HG02588 (cell line): Measurements from ENCODE around the gene SEC14L5.

ENCODE experiments used
- ATAC-seq: cut with Tn5 transposase; IDR thresholded peaks from one replicate; pipeline ENCODE4 v1.9.1; 2021; ENCODE audit warnings: mild to moderate bottlenecking, moderate library complexity; ENCODE audit not compliant: unreplicated experiment

Gene SEC14L5

DNA sequence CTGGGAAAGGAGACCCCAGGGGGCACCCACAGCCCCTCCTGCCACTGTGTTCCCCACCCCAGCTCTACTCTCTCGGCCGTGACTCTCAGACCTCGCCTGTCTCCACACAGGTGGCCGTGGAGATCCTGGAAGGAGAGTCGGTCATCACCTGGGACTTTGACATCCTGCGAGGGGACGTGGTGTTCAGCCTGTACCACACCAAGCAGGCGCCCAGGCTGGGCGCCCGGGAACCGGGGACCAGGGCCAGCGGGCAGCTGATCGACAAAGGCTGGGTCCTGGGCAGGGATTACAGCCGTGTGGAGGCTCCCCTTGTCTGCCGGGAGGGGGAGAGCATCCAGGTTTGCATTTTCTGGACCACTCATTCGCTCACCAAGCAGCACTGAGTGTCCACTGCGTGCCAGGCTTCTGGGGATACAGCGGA, 50.2 kb downstream of the SEC14L5 start:
- no peak for ATAC-seq

GRCh38 chr16:5010576-5011329, 52.6 kb downstream of the SEC14L5 start:
- no peak for ATAC-seq

DNA sequence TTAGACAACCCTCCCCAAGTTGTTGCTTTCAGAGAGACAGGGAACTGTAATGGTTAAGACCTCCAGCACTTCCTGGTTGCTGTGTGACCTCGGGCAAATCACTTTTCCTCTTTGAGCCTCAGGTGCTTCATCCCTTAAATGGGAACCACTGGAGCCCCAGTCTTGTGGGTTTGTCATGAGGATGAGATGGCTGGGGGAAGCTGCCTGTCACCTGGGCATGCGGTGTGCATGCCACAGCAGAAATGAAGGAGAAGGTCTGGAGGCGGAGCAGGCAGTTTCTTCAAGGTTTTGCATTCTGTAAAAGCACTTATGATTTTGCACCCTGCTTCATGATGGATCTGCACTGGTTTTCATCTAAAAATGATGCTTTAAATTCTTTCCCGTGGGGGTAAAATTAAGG, 53.5 kb downstream of the SEC14L5 start:
- ATAC-seq: no peak

- ATAC-seq: no peak
Observed at GRCh38 chr16:5012887-5013286, 54.8 kb downstream of the SEC14L5 start.

- ATAC-seq: no peak
Observed at GRCh38 chr16:5015351-5015750, 57.2 kb downstream of the SEC14L5 start.

- ATAC-seq: no peak
Observed at GRCh38 chr16:5015887-5016286, 57.8 kb downstream of the SEC14L5 start.

DNA sequence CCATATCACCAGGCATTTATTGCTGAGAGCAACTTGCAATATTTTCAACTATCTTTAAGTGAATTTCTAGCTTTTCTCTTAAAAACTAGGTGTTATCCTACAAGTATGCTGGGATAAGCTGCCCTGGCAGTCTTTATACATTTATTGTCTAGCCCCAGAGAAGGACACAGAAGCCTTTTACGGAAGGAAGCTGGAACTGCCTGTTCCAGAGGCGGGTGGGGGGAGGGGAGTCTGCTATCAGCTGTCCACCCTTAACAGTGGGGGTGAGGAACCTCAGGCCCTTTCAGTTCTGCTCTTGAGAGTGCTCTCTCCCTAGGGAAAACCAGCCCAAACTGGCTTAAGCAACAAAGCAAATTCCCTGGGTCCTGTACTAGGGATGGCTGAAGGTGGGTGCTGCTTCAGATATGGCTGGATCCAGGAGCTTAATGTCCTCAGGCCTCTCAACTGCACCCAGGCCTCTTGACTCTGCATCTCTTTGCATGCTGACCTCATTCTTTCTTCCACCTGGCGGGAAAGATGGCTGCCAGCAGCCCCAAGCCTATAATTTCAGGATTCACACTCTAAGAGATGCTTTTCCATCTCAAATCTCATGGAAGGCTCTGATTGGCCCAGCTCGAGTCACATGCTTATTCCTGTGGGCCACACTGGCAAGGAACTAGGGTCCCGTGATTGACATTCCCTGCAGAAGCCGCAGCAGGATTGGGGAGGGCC, 59.0 kb downstream of the SEC14L5 start:
- no peak for ATAC-seq

GRCh38 chr16:5017678-5017969, 59.5 kb downstream of the SEC14L5 start:
- no peak for ATAC-seq

- no peak for ATAC-seq
Observed at GRCh38 chr16:5018793-5019192, 60.7 kb downstream of the SEC14L5 start.

- ATAC-seq: no peak
Observed at GRCh38 chr16:5019775-5020174, 61.6 kb downstream of the SEC14L5 start.

DNA sequence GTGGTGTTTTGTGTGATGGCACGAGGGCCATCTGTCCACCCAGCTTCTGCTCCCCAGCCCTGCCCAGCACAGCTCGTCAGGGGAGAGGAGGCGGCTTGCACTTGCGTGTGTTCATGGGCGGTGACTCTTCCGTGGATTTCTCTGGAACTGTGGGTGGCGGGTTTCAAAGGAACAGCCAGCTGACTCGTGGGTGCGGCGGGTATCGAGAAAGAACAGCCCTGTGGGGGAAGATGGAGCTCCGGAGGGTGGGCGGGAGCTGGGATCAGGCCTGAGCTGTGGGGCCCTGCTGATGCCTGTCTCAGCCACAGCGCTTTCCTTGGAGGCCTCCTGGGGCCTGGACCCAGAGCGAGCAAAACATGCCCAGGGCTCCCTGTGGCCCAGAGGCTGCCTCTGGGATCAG, 62.4 kb downstream of the SEC14L5 start:
- ATAC-seq: no peak

- no peak for ATAC-seq
Observed at GRCh38 chr16:5022521-5022920, 64.4 kb downstream of the SEC14L5 start.

DNA sequence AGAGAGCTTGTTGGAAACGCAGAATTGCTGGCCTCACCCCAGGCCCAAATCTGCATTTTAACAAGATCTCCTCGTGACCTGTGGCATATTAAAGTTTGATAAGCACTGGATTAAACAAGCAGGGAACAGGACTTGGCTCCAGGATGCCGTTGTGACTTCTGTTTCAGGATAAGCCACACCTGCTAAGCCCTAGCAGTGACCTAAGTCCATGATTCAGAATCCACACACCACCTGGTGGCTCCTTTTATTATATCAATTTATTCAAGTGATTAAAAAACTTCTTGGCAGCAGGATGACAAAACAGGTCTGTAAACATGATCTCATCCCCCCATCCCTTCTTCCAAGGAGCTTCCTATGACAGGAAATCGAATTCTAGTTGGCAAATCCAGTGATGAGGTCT, 66.5 kb downstream of the SEC14L5 start:
- ATAC-seq: no peak

- ATAC-seq: no peak
Observed at GRCh38 chr16:5025171-5025632, 67.1 kb downstream of the SEC14L5 start.

- ATAC-seq: no peak
Observed at GRCh38 chr16:5026664-5027063, 68.5 kb downstream of the SEC14L5 start.

DNA sequence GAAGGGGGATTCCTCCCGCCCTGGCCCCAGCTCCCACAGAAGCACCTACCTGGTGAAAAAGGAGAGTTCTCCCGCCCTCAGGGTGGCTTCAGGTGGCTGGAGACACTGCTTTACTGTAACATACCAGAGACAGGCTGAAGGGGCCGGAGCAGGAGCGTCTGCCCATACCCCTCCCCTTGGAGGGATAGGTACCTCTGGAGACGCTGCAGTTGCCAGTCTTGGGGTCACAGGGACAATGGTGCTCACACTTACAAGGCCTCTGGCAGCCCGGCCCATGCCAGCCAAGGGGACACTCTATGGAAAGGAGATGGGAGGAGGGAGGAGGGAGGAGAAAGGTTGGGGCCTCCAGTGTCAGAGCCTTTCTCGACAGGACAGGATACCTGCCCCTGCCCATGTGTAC, 69.0 kb downstream of the SEC14L5 start:
- no peak for ATAC-seq

GRCh38 chr16:5027575-5028235, 69.6 kb downstream of the SEC14L5 start:
- ATAC-seq: no peak

DNA sequence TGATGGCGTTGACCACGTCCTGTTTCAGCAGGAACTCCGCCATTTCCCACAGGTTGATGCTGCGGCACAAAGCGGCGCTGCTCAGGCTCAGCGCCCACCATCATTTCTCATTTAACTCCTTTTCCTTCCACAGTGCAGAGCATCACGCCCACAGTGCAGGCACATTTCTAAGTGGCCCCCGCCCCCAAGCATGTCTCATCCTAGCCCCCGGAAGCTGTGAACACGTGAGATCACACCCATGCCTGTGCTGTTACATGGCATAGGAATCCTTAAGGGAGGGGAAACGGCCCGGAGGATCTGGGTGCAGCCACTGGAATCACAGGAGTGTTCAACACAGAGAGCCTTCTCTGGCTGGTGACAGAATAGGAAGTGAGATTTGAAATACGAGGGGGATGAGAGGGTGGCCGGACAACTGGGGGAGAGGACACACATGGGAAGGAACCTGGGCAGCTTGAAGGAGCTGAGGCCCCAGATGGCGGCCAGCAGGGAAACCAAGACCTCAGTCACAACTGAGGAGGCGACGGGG, 70.9 kb downstream of the SEC14L5 start:
- ATAC-seq: no peak

GRCh38 chr16:5030251-5030870, 72.2 kb downstream of the SEC14L5 start:
- ATAC-seq: no peak

DNA sequence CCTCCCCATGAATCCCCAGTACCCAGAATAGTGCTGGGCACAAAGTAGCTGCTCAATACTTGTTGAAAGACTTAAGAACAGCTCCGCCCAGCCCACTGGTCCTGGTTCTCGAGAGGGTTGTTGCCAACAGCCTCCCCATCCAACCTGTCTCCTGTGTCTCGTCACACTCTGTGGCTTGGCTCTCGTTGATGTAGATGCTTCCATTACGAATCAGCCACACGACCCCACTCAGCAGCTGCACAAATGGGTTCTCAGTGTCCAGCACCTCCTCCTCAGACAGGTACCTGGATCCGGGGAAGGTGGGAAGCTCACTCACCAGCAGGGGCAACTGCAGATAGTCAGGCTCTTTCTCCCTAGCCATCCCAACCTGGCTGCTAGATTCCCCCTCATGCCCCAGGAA, 73.5 kb downstream of the SEC14L5 start:
- ATAC-seq: no peak

GRCh38 chr16:5032748-5033167, 74.6 kb downstream of the SEC14L5 start:
- no peak for ATAC-seq
